GM06990 (cell line): ENCODE measurements around the gene ELAVL2.

Experiments used
- DNase-seq: peaks from one replicate; pipeline ENCODE4 v3.0.0-alpha.2; 2011; ENCODE audit not compliant: insufficient read length; ENCODE audit errors: extremely low read depth
- H3K27me3 ChIP-seq: replicated peaks from 2 replicates; pipeline ENCODE4 v1.6.0; 2011; ENCODE audit warnings: low read length; ENCODE audit not compliant: control insufficient read depth, insufficient read depth
- H3K36me3 ChIP-seq: 2 replicates; pipeline ENCODE4 v1.5.1; 2011; ENCODE audit warnings: low read length; ENCODE audit not compliant: control insufficient read depth, insufficient read depth
- H3K4me3 ChIP-seq: replicated peaks from 2 replicates; pipeline ENCODE4 v1.5.1; 2011; ENCODE audit warnings: low read depth, mild to moderate bottlenecking, control low read depth, low read length
- CTCF ChIP-seq: IDR thresholded peaks from 2 replicates; pipeline ENCODE4 v1.5.1; 2011; ENCODE audit warnings: low read length, control low read depth, mild to moderate bottlenecking, inconsistent platforms; ENCODE audit not compliant: insufficient read depth, poor library complexity, severe bottlenecking

Gene ELAVL2

GRCh38 chr9:23769307-23769935 is 56.6 kb downstream of the ELAVL2 start:
- TF ChIP-seq CTCF, result no peak
- Histone ChIP-seq H3K27me3 (no peaks in the 10 kb centered on the region), H3K36me3 (no peaks in the 10 kb centered on the region), H3K4me3 (no peak overlapping the region)
- no peak for DNase-seq

GRCh38 chr9:23768861-23769260 is 57.2 kb downstream of the ELAVL2 start:
- H3K27me3 ChIP-seq, result no peaks in the 10 kb centered on the region
- no peak for TF ChIP-seq CTCF
- no peaks in the 10 kb centered on the region for H3K36me3 ChIP-seq
- H3K4me3 ChIP-seq, result no peak overlapping the region
- DNase-seq, result no peak

GRCh38 chr9:23766613-23767012 is 59.4 kb downstream of the ELAVL2 start:
- no peak for TF ChIP-seq CTCF
- no peak for DNase-seq
- Histone ChIP-seq H3K36me3 (no peaks in the 10 kb centered on the region), H3K4me3 (no peak overlapping the region), H3K27me3 (no peaks in the 10 kb centered on the region)

GRCh38 chr9:23765561-23765960 is 60.5 kb downstream of the ELAVL2 start:
- TF ChIP-seq CTCF, result no peak
- H3K27me3 ChIP-seq, result no peaks in the 10 kb centered on the region
- no peak for DNase-seq
- H3K4me3 ChIP-seq, result no peak overlapping the region
- H3K36me3 ChIP-seq, result no peaks in the 10 kb centered on the region

- no peak for DNase-seq
- Histone ChIP-seq H3K36me3 (no peaks in the 10 kb centered on the region), H3K4me3 (no peak overlapping the region), H3K27me3 (no peaks in the 10 kb centered on the region)
- TF ChIP-seq CTCF, result no peak
Measured at GRCh38 chr9:23764219-23764618, 61.8 kb downstream of the ELAVL2 start.

DNA sequence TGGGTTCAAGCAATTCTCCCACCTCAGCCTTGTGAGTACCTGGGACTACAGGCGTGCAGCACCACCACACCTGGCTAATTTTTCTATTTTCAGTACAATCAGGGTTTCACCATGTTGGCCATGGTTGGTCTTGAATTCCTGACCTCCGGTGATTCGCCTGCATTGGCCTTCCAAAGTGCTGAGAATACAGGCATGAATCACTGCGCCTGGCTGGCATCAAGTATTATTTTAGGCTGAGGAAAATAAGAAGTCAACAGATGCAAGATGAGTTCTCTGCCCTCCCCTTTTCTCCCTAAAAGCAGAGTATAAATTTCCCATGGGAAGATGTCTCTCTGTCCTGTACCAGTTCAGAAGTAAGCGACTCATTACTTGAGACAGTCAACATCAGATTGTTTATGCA is 71.5 kb downstream of the ELAVL2 start:
- Histone ChIP-seq H3K36me3 (no peaks in the 10 kb centered on the region), H3K4me3 (no peak overlapping the region), H3K27me3 (no peaks in the 10 kb centered on the region)
- TF ChIP-seq CTCF, result no peak
- DNase-seq, result no peak
